HG03432 (cell line): Measurements from ENCODE around the gene PELO.

Experiments
- ATAC-seq: cut with Tn5 transposase; IDR thresholded peaks from one replicate; pipeline ENCODE4 v1.9.1; 2021; ENCODE audit warnings: mild to moderate bottlenecking, moderate library complexity; ENCODE audit not compliant: unreplicated experiment

The PELO gene

DNA sequence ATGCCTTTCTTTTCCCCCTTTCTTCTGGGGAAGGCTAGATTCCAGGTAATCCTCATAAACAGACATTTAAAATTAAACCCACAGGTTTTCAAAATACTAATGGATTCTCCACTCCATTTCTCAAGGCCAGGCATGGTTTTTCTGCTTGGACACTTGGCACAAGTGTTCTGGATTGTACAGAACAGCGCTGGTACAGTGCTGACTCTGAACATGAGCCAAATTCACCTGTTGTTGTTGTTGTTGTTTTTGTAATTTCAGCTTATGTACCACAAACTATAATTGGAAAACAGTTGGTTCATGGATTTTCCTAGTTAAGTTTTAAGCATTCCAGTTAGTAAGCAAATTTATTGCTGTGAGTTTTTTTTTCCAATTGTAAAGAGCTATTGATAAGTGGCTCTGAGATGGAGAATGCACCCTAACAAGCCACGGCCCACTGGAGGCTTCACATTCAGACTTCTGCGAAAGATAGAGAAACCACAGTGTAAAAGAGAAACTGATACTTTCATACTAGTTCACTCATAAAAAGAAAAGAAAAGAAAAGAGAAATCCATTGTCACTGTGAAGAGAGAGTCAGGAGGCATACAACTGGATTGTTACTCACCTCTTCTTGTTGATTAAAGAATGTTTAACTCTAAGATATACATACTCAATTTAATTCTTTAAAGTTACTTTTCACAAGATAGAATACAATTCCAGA is 16.2 kb upstream of the PELO start:
- peak; percentile 97 for ATAC-seq

DNA sequence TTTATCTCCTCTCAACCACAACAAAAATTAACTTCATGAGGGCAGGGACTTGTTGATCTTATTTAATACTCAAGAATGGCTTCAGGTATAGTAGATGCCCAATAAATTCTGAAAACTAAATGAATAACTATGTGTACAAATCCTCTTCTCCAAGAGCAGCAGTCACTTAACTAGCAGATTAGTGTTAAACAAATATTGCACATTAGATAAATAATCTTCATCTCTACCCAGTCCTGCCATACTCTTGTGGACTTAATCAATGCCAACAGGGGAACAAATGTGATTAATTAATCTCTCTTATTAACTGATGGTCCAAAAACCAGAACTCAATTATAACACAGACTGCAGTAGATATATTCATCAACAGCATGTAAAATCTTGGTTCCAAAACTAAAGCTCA is 15.0 kb upstream of the PELO start:
- no peak for ATAC-seq

- no peak for ATAC-seq
Observed at GRCh38 chr5:52773342-52773741, 14.4 kb upstream of the PELO start.

- ATAC-seq = no peak
Observed at GRCh38 chr5:52774005-52774410, 13.7 kb upstream of the PELO start.

GRCh38 chr5:52776116-52776515 is 11.6 kb upstream of the PELO start:
- ATAC-seq = no peak

- ATAC-seq = no peak
Observed at GRCh38 chr5:52777186-52777585, 10.5 kb upstream of the PELO start.

- ATAC-seq = no peak
Observed at GRCh38 chr5:52778781-52779180, 8.9 kb upstream of the PELO start.

DNA sequence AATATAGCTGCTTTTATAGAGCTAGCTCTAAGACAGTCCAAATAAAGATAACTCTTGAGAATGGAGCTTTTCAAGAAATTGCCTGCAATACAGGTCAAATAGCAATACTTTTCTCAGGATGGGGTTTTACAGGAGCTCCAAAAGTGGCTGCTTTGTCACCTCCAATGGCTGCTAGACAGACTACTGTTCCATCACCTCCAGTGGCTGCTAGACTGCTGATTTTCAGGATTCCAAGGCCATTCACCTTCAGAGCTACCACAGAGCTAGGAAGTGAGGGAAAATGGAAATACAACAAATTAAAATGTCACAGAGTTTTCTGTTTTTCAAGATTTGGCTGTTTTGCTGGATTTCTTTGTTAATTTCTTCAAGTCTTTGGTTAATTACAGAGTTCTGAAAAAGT is 8.5 kb upstream of the PELO start:
- ATAC-seq = no peak

DNA sequence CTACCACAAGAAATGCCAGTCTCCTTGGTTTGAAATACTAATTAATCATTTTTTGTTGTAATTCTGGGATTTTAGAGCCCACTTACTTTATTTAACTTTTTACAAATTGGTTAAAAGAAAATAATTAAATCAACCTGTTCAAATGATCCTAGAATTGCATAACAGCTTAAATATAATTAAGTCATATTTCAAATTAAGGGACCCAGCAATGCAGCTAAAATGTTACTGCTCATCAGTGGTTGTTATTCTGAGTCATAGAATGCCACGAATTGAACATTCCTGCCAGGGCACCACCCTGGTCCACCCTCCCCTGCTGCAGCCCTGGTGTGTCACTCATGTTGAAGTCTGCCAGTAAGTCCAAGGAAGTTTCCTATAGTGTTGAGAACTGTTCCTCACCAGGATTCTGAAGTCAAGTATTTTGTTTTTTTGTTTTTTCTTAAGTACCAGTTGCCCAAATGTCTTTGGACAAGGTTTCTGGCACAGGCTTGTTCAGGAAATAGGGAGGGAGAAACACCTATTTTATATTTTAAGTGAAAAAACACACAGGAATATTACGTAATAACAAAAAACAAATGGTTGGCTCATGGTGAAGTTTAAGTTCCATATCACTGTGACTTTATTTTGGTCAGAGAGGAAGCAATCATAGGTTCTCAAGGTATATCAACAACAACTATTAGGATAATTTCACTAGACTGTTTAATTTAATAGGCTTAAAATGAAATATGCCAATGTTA is 4.3 kb upstream of the PELO start:
- no peak for ATAC-seq

GRCh38 chr5:52784737-52785136 is 3.0 kb upstream of the PELO start:
- no peak for ATAC-seq

GRCh38 chr5:52786391-52786790 is 1.3 kb upstream of the PELO start:
- no peak for ATAC-seq

GRCh38 chr5:52786949-52787599 is 642 bp upstream of the PELO start:
- peak; percentile 29 for ATAC-seq

- no peak for ATAC-seq
Observed at GRCh38 chr5:52788505-52788821, 747 bp downstream of the PELO start.

- no peak for ATAC-seq
Observed at GRCh38 chr5:52789378-52789777, 1.7 kb downstream of the PELO start.

GRCh38 chr5:52789851-52790250 is 2.1 kb downstream of the PELO start:
- no peak for ATAC-seq

DNA sequence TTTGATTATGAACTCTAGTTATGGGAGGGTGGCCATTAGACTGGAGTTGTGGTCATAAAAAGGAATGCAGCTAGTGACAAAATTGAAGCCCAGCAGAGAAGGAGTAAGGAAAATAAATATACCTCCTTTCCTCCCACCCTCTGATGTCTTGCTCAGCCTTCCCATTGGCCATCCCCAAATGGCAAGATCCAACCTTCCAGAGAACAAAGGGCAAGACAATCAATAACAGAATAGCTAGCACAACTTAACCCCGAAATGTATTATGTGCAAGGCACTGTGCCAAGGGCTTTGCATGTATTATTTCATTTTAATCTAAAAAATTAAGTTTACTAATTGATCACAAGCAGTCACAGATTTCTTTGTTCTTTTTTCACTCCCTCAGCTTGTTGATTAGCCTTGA is 3.6 kb downstream of the PELO start:
- ATAC-seq = no peak

- no peak for ATAC-seq
Observed at GRCh38 chr5:52794519-52794918, 6.8 kb downstream of the PELO start.

DNA sequence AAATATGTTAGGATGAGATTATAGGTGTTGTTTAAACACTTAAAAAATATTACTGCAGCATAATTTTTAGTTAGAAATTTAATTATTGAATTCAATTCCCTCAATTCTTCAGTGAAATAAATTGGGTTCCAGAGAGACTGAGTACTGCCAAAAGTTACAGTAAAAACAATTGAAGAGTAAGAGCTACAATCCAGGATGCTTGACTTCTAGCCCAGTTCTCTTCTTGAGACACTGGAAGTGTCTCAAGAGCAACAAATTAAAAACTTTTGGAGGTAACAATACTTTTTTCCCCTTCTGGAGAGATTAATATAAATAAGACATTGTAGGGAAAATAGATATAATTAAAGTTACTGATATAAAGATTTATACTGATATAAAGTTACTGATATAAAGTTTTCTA is 8.3 kb downstream of the PELO start:
- ATAC-seq = no peak

GRCh38 chr5:52796516-52797103 is 8.9 kb downstream of the PELO start:
- no peak for ATAC-seq

DNA sequence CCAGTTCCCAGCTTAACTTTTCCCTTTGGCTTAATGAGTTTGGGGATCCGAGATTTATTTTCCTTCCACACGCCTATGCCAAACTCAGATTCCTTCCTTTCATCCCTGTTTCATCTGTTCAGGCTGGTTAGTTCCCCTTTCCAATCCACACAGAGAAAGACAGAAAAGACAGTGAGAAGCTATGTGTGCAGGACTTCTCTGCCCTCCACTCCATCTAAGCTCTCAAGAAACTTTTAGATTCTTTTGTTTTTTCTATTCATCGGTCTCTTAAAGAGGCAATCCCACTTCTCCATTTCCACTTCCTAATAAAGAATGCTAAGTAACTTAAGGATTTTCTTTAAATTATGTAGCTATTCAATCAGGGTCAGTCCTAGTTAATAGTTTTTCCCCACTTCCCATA is 11.2 kb downstream of the PELO start:
- no peak for ATAC-seq

- peak; percentile 31 for ATAC-seq
Observed at GRCh38 chr5:52799358-52799982, 11.8 kb downstream of the PELO start.
